GM12864 (cell line): ENCODE data around the gene CDC42EP3.

ENCODE experiments used
- DNase-seq: peaks from one replicate; pipeline ENCODE4 v3.0.0-alpha.2; 2011; ENCODE audit warnings: low read depth
- H3K4me3 ChIP-seq: 2 replicates; pipeline ENCODE4 v1.5.1; 2011; ENCODE audit warnings: mild to moderate bottlenecking, low read depth, low read length, control low read depth
- CTCF ChIP-seq: IDR thresholded peaks from 2 replicates; pipeline ENCODE4 v1.5.1; 2011; ENCODE audit warnings: low read depth, mild to moderate bottlenecking, moderate library complexity, low read length, control low read depth, inconsistent platforms; ENCODE audit errors: missing control alignments

The CDC42EP3 gene

GRCh38 chr2:37695336-37695735 lies 23.9 kb upstream of the CDC42EP3 start:
- no peak for DNase-seq
- no peak for TF ChIP-seq CTCF
- no peak overlapping the region for H3K4me3 ChIP-seq

- DNase-seq: no peak
- no peak for TF ChIP-seq CTCF
- H3K4me3 ChIP-seq: no peak overlapping the region
Measured at GRCh38 chr2:37692711-37693110, 21.3 kb upstream of the CDC42EP3 start.

GRCh38 chr2:37689751-37690150 lies 18.3 kb upstream of the CDC42EP3 start:
- TF ChIP-seq CTCF: no peak

GRCh38 chr2:37688771-37689468 lies 17.5 kb upstream of the CDC42EP3 start:
- TF ChIP-seq CTCF: no peak
- no peak overlapping the region for H3K4me3 ChIP-seq
- no peak for DNase-seq

More at GRCh38 chr2:37689751-37690150, 18.3 kb upstream of the CDC42EP3 start:
- no peak for DNase-seq
- H3K4me3 ChIP-seq: no peak overlapping the region

- no peak for TF ChIP-seq CTCF
- DNase-seq: no peak
- no peak overlapping the region for H3K4me3 ChIP-seq
Measured at GRCh38 chr2:37686792-37687526, 15.5 kb upstream of the CDC42EP3 start.

- no peak for TF ChIP-seq CTCF
- no peak for DNase-seq
- H3K4me3 ChIP-seq: no peak overlapping the region
Measured at GRCh38 chr2:37684809-37685208, 13.4 kb upstream of the CDC42EP3 start.
